Stimulated activated CD4-positive, alpha-beta T cell treated with anti-CD3 and anti-CD28 coated beads, Interleukin-15, amount 100 ng/mL, for 1 hour (primary cell): ENCODE results near the gene RPS10.
"Not testable (repeated sequence)": the region's sequence is repeated elsewhere in the genome, so short reads cannot be mapped to it uniquely, and the experiment has no call there.

Experiments
- DNase-seq, 2 donors: peaks; one replicate each; pipeline ENCODE4 v3.0.0-alpha.2; 2020; ENCODE audit warnings: low read depth in 1 of 2, low spot score in 1 of 2

The RPS10 gene

DNA sequence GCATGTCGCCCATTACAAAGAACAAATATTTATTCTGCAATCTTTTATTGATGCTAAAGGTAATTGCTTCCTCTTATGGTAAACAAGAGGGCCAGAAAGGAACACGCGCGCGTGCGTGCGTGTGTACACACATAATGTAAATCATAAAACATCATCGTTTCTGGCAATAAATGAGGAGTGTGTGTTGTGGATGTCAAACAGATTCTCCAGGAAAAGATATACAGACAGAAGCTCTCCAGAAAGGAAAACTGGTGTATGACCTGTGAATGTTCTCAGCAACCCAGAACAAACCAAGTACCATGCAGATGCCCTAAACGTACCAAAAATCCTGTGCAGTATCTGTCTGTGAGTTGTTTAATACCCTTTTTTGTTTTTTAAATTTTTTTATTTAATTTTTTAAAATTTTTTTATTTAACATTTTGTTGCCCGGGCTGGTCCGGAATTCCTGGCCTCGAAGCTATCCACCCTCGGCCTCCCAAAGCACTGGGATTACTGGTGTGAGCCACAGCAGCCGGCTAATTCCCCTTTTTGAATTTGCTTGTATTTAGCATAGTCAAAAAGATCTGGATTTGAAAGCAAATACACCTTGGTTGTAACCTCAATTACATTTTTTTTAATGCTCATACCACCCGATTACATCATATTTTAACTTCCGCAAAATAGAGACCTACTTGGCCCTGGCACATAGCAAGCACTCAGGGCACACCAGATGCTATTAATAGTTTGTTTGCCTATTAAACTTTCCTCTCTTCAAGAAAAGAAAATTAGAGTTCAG lies 32.5 kb downstream of the RPS10 start:
- DNase-seq, result no peak

DNA sequence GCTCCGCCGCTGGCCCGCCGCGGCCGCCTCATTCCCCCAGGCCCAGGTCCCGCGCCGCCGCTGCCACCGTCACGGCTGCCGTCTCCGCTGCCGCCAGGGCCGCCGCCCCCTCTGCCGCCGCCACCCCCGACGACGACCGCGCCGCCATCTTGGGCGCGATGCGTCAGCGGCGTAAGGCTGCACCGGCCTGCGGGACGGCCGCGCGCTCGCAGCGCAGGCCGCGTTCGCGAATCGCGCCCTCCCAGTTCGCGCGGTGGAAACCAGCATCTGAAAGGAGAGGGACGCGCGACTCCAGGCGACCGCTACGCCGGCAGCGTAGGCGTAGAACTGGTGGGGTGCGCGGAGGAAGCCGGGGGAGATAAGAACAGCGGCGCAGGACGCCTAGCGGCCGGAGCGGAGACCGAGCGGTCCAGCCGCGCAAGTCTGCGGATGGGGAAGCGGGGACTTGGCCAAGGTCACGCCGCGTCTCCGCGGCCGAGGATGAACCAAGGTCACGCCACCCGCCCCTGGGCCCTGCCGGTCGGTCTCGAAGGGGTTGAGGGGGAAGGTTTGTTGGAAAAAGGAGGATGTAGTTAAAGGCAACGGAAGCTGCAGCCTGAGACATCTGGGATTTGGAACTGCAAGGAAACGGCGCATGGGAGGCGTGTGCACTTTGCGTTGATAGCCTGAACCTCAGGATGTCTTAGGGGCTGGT lies 33.2 kb downstream of the RPS10 start, which contains the start of gene NUDT3:
Gene NUDT3 (minus strand): TSS at position 173 of the 694 bp plus-strand sequence. CDS start 307 bp downstream, outside the sequence.
- DNase-seq, result peak; percentile 85 to 90

DNA sequence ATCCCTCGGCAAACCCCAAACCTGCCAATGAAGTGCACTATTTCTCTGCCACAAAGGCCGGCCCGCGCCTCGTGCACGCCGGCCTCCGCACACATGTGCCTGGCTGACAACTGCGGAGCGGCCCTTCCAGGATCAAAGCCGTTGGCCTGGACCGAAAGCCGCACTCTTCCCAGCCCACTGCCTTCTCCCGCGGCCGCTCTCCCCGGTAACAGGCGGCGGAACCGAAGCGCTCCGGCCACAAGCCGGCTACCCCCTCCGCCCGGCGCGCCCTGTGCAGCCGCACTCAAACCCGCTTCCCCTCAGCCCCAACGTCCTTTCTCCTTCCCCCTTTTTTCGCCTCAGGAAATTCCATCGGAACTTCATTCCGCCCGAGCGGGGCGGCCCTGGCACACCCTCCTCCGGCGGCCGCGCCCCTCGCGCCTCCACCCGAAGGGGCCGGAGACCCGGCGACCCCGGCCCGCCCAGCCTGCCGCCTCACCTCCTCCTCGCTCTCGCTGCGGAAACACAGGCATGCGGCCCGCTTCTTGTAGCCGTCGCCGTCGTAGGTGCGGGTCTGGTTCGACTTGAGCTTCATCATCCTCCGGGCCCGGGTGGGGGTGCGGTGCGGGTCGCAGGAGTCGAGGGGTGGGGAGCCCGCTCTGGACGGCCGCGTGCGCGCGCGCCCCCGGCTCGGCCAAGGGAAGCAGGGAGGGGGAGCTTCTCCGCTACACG lies 33.9 kb downstream of the RPS10 start:
- peak; percentile 21 to 40 for DNase-seq

DNA sequence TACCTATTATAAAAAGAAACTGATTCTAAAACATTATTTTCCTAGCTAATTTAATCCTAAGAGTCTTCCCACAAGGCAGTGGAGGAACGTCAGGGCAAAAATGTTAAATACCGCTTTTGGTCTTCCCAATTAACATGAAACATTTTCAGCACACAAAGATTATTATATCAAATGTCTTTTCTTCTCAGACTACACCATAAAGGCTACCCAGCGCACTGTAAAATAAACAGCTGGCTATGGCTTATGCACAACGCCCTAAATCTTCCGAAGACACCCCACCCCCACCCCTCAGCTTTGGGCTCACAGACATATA lies 34.4 kb downstream of the RPS10 start:
- no peak for DNase-seq

DNA sequence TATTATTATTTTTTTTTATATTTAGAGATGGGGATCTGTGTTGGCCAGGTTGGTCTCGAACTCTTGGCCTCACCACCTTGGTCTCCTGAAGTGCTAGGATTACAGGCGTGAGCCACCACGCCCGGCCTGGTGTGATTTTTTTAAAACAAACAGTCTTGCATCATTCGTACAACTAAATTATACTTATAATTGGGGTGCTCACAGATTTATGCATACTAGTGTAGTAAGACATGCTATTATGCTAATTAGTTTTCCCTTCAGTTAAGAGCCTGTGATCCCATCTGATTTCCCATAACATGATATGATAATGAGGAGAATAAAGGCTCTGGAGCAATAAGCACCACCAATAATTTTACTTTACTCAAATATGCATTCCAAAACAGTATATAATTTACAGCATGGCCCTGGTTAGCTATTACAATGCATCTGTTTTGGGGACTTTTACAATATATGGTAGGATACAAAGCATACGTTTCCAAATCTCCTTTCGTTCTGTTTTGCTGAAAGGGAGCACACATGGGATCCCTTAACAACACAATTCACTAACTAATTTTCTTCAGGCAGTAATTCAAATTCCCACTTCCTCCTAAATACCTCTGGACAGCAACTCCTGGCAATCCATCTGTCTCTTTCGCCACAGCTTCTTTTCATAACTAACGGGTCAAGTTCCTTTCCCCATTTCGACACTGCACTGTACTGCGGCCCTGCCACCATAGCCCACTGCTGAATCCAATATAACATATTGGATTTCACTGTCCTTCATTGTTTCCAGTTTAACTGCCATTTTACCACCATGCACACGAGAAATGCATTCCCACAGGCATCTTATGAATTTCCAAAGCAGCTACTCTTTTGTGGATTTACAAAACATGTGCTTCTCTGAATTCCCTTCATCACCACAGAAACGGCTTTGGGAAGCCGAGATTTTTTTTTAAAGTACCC lies 35.1 kb downstream of the RPS10 start:
- DNase-seq, result no peak

DNA sequence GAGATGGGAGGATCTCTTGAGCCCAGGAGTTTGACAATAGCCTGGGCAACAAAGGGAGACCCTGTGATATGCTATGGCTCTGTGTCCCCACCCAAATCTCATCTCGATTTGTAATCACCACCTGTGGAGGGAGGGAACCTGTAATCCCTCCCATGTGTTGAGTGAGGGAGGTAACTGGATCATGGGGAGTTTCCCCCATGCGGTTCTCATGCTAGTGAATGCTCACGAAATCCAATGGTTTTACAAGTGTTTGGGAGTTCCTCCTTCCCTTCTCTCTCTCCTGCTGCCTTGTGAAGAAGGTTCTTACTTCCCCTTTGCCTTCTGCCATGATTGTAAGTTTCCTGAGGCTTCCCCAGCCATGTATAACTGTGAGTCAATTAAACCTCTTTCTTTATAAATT lies 36.8 kb downstream of the RPS10 start:
- no peak for DNase-seq

DNA sequence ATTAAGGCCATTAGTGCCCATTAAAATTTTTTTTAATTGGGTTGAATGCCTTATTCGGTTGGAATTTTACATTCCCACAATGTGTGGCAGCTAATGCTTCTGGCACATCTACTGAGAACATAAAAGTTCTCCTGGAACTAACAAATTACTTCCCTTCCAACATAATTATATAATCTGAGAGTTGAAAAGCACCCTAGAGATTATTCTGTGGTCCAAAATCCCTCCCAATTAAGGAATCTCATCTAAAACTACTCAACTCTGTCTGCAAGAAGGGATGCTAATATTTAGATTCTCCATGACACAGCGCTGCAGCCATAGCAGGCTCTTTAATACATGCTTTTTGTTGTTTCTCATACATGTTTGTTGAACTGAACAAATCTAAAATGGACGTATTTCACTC lies 37.4 kb downstream of the RPS10 start:
- DNase-seq, result no peak

DNA sequence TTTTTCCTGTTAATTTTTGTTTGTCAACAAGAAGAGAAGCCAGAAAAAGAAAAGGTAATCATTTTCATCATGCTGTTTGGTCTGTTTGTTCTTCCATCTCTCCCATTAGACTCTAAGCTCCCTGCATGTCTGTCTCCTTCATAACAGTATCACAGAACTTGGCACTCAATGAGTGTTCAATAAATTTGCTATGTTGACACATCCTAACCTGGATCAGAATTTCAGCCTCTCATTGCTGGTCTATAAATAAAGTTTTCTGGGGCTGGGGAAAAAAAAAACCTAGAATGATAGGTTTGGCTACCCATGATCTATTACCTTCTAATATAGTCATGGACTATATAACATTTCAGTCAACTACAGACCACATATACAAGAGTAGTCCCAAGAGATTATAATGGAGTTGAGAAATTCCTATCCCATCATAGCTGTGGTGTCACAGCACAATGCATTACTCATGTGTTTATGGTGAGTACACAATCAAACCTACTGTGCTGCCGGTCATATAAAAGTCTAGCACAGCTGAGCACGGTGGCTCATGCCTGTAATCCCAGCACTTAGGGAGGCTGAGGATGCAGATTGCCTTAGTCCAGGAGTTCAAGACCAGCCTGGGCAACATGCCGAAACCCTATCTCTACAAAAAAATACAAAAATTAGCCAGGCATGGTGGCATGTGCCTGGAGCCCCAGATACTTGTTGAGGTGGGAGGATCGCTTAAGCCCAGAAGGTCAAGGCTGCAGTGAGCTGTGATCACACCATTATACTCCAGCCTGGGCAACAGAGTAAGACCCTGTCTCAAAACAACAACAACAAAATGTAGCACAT lies 39.3 kb downstream of the RPS10 start:
- no peak for DNase-seq

DNA sequence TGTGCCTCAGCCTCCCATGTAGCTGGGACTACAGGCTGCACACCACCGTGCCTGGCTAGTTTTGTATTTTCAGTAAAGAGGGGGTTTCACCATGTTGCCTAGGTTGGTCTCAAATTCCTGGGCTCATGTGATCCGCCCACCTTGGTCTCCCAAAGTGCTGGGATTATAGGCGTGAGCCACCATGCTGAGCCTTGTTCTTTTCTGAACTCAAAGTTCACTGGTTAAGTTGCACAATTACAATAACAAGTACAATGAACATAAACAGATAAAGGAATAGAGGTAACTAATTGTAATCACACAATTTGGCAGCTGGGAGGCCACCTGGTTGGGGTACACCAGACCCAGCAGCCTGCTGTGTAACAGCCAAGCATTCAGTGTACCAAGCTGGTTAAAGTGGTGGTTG lies 40.1 kb downstream of the RPS10 start:
- no peak for DNase-seq

DNA sequence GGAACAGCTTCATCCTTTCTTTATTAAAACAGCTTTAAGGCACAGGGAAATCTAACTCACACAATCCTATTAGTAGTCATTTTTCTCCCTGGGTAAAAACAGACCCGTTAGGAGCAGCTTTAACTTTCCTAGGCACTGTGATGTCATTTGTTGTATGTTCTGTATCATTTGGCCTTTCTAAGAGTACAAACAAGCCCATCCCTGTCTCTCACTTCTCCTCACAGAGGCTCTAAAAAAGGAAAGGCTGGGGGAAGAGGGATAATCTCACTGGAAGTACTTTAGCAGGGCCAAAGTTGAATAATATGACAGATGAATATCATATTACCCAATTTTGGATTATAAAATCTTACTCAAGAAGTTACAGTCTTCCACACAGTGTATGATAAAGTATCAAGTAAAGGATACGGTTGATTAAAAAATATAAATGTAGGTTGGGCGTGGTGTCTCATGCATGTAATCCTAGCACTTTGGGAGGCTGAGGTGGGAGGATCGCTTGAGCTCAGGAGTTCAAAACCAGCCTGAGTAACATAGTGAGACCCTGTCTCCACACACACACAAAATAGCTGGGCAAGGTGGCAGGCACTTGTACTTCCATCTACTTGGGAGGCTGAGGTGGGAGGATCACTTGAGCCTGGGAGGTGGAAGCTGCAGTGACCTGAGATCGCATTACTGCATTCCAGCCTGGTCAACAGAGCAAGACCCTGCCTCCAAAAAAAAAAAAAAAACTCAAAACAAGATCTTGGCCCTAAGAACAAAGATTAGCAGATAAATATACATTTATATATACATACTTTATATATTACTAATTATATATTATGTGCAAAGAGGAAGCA lies 41.3 kb downstream of the RPS10 start:
- no peak for DNase-seq

DNA sequence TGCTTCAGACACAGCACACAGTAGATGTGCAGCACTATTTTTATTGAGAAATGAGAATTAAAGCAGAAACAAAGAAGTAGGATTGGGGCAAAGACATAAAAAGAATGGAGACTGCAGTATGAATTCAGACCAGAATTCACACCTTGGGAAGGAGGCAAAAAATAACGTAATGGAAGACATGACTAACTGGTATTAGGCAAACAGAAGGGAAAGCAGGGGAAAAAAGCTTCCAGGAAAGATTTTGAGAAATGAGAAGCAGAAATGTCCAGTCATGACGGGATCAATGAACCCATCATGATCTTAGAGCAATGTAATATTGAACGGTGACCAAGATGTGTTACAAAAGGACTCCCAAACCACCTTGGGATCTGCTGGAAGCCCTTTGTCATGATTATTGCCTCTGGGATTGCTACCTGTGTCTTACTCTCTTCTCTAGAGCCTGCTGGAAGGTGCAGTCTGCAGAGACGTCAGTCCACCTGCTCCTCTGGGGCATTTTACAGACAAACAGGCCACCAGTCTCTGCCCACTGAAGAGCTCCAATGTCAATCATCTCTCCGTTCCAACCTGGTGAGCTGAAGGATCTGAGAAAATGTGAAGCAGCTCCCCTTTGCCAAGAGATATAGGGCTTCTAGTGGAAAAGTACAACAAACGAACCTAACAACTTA lies 42.1 kb downstream of the RPS10 start:
- no peak for DNase-seq

DNA sequence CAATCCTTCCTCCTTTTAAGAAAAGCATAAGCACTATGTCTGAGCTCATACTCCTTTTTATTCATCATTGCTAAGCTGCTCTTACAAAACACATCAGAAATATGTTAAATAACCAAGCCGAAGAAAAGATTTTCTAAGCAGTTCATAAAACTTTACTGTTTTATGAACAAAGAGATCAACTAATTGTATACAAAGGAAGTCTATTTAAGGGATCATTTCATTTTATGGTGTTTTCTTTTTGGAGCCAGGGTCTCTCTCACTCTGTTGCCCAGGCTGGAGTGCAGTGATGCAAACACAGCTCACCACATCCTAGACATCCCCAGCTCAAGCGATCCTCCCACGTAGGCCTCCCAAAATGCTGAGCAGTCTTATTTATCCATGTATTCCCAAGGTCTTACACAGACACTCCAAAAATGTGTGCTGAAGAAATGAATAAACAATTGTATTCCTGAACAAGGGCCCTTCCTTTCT lies 42.7 kb downstream of the RPS10 start:
- no peak for DNase-seq

DNA sequence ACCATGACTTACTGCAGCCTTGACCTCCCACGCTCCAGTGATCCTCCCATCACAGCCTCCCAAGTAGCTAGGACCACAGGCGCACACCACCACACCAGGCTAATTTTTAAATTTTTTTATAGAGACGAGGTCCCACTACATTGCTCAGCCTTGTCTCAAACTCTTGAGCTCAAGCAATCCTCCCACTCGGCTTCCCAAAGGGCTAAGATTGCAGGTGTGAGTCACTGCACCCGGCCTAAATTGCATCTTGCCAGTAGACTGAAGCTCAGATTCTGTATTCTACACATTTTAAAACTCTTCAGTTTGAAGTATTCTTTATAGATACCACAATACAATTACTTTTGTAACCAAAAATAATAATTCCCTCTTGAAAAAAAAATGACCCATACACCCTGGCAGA lies 44.8 kb downstream of the RPS10 start:
- no peak for DNase-seq

DNA sequence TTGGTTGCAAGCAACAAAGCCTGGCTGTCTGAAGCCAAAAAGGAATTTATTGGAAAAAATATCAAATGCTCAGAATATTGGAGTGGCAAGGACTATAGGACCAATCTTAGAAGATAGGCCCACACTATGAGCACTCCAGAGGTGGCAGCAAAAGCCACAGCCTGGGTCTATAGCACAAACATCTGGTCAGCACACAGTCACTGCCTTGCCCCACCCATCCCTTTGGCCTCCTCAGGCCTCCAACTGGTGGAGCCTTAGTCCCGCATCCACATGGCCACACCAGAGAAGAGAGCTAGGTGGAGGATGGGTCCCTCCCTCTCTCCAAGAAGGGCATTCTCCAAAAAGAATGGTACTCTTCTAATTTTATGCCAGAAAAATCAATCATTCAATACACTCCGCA lies 47.4 kb downstream of the RPS10 start:
- no peak for DNase-seq

DNA sequence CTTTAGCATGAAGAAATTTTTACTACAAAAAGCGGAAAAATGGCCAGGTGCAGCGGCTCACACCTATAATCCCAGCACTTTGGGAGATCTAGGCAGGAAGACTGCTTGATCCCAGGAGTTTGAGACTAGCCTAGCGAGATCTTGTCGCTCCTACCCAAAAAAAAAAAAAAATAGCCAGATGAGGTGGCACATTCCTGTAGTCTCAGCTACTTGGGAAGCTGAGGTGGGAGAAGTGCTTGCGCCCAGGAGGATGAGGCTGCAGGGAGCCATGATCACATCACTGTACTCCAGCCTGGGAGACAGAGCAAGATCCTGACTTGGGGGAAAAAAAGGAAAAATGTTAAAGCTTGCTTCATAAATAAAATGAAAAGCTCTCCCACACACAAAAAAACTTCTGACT lies 47.9 kb downstream of the RPS10 start:
- DNase-seq, result no peak

DNA sequence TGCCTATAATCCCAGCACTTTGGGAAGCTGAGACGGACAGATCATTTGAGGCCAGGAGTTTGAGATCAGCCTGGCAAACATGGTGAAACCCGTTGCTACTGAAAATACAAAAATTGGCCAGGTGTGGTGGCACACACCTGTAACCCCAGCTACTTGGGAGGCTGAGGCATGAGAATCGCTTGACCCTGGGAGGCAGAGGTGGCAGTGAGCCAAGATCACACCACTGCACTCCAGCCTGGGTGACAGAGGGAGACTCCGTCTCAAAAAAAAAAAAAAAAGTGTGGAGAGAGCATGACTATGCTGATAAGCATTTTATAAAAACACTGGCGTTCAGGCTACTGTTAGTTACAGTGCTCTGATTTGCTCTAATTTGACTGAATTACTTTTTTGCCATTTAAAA lies 48.3 kb downstream of the RPS10 start:
- DNase-seq, result not testable (repeated sequence)

DNA sequence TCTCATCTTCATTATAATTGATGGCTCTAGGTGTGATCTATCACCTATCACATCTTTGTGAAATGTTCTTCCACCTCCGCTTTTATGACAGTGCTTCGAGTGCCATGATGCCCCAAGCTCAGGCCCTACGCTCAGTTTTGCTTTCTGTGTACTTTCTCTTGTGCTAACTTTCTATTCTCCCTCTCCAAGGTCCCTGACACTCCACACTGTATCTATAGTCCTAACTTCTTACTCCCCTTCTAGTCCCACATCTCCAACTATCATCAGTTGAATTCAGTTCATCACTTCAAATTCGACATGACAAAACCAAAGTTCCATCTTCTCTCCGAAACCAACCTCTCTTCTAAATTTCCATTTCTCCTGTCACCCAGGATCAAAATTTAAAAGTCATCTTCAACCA lies 50.0 kb downstream of the RPS10 start:
- no peak for DNase-seq

DNA sequence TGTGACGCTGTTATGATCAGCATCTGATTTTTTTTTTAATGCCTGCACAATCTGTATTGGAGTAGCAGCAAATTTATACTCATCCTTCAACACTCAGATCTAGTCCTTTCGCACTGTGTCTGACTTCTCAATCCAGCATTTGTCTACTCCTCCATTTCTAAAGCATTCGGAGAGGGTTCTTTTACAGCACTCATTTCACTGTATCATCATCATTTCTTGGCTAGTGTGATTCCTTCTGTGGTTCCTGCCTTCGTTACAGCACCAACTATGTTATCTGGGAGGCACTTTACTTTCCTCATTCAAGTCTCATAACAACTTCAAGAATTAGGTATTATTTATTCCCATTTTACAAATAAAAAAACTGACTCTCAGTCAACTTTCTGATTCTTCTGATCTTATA lies 51.4 kb downstream of the RPS10 start:
- no peak for DNase-seq

DNA sequence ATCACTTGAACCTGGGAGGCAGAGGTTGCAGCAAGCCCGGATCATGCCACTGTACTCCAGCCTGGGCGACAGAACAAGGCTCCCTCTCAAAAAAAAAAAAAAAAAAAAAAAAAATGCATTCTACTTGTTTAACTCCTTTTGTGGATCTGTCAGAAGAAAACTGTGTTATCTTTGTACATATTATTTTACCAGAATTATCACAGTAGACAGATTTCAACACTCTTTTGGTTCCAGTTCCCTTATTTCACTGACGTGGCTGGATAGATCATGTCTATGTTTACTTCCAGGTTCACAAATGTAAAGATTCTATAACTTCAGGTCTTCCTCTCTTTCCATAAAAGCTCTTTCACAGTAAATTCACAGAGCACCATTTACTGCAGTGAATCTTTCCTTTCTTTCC lies 51.8 kb downstream of the RPS10 start:
- no peak for DNase-seq
